Ascending aorta (tissue), 2 donors: ENCODE results near the gene CCNYL1. TPM values are rescaled to one million over a fixed set of nuclear protein-coding genes. Genes with fewer than 3 reads are reported as not detected.
A peak's percentile ranks its signal among the peaks of the same experiment; 100 is the strongest.

Experiments
- DNase-seq, 2 donors: peaks; one replicate each; pipeline ENCODE4 v3.0.0-alpha.2; 2019; ENCODE audit warnings: low spot score in 2 of 2
- H3K27ac ChIP-seq, 2 donors: fragments of 200-600 bp; sonication (generic); one replicate each; pipeline ENCODE4 v1.5.1; 2016 to 2017; ENCODE audit warnings: mild to moderate bottlenecking in 1 of 2
- H3K27me3 ChIP-seq: fragments of 200-600 bp; sonication (generic); one replicate; pipeline ENCODE4 v1.5.1; 2017
- H3K36me3 ChIP-seq, 2 donors: fragments of 200-600 bp; sonication (generic); one replicate each; pipeline ENCODE4 v1.5.1; 2016
- H3K4me1 ChIP-seq, 2 donors: fragments of 200-600 bp; sonication (generic); one replicate each; pipeline ENCODE4 v1.5.1; 2016 to 2017; ENCODE audit warnings: mild to moderate bottlenecking in 1 of 2
- H3K4me3 ChIP-seq, 2 donors: fragments of 200-600 bp; sonication (generic); one replicate each; pipeline ENCODE4 v1.5.1; 2016 to 2017; ENCODE audit warnings: mild to moderate bottlenecking in 1 of 2
- H3K9me3 ChIP-seq, 2 donors: fragments of 200-600 bp; sonication (generic); one replicate each; pipeline ENCODE4 v1.5.1; 2016
- CTCF ChIP-seq, 3 experiments: fragments of 200-600 bp in 2 of 3; fragments of 450-650 bp in 1 of 3; sonication (generic) in 2 of 3; IDR thresholded peaks; one replicate each; pipeline ENCODE4 v1.5.1; 2016 to 2019; ENCODE audit warnings: antibody characterized with exemption in 3 of 3, mild to moderate bottlenecking in 1 of 3, moderate library complexity in 1 of 3
- intact Hi-C: fragments of 100-400 bp; cut with DNase I; formaldehyde crosslinking; loops from one replicate; pipeline ENCODE4 v1.15.1; 2023
- total RNA-seq: library from RNA; depleted of rRNA; stranded (reverse); fragments of >200 nt; gene quantifications from one replicate; pipeline ENCODE4 v1.1.0, GENCODE V29; 2016

CCNYL1 gene
- total RNA-seq, 1 donor from 2014 or later, result 12.3 TPM

DNA sequence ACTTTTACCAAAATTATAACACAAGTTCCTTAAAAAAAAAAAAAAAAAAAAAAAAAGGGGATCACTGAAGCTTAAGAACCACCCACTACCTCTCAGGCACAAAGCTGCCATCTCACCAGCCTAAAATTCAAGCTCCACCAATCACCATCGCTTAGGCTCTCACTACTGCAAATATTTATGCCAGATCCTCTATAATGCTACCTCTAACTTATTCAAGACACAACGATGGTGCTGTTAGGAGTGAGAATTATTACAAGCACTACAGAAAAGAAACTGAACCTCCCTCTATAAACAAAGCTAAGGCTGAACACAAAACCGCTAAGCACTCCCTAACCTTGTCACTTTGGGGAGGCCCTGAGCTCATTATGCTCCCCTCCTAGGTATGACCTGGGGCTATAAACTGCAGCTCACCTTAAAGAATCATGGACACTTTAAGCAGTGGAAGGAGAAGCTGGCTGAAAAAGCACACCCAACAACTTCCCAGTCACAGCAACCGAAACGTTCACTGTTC lies 54.7 kb downstream of the CCNYL1 start:
- Histone ChIP-seq H3K27ac (no peak overlapping the region), H3K27me3 (no peaks in the 10 kb centered on the region), H3K4me3 (no peak overlapping the region), H3K4me1 (peaks cover 8 to 9% of the 10 kb centered on the region in 2 donors), H3K36me3 (peaks cover 0 to 5% of the 10 kb centered on the region in 2 donors), H3K9me3 (no peaks in the 10 kb centered on the region)
- no peak for DNase-seq
- intact Hi-C loops, result loop anchor here (5.0 kb wide), 2 partner anchors 276 to 486 kb away; no protein-coding TSS in a partner anchor
- no peak for TF ChIP-seq CTCF (IDR thresholded peaks at IDR 0.05)

DNA sequence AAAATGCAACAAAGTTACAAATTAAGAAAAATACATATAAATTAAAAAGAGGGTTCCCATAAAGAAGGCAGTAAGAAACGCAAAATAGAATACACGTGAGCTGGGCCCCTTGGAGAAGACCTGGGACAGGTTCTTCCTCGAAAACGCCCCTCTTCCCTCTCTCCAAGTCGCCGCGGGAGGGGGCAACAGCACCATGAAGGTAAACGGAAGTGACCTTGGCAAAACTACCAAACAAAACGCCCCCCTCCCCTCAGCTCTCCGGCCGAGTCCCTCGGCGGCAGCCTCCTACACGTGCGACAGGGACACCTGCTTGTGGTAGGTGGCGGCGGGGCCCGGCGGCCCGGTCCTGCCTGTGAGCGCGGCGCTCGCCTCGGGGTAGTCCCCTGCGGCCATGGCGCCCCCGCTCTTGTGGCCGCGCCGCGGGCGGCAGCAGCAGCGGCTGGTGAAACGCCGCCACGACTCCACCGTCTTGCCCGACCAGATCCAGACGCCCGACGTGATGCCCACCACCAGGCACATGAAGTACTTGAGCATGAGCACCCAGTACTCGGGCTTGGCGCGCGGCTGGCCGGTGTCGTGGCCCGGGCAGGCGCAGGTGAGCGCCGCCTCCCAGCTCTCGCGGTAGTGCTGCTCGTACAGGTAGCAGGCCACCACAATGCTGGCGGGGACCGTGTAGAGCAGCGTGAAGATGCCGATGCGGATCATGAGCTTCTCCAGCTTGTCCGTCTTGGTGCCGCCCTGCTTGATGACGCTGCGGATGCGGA lies 55.4 kb downstream of the CCNYL1 start:
- Histone ChIP-seq H3K4me1 (peaks cover 8 to 9% of the 10 kb centered on the region in 2 donors), H3K27ac (no peak overlapping the region), H3K4me3 (peak overlapping the region in 1 of 2 donors; percentile 83), H3K36me3 (peaks cover 0 to 5% of the 10 kb centered on the region in 2 donors), H3K9me3 (no peaks in the 10 kb centered on the region), H3K27me3 (no peaks in the 10 kb centered on the region)
- intact Hi-C loops, result loop anchor here (5.0 kb wide), 2 partner anchors 275 to 485 kb away; no protein-coding TSS in a partner anchor
- TF ChIP-seq CTCF (IDR thresholded peaks at IDR 0.05), result no peak
- DNase-seq, result no peak

GRCh38 chr2:207767461-207768167 lies 56.2 kb downstream of the CCNYL1 start:
- peaks cover 0 to 5% of the 10 kb centered on the region in 2 donors for H3K36me3 ChIP-seq
- peak in 2 of 3 experiments; percentile 13 to 23 for TF ChIP-seq CTCF (IDR thresholded peaks at IDR 0.05)
- intact Hi-C loops, result loop anchor here (5.0 kb wide), 2 partner anchors 275 to 485 kb away; no protein-coding TSS in a partner anchor
- peak overlapping the region in 1 of 2 donors; percentile 65 for H3K27ac ChIP-seq
- peak overlapping the region; percentile 75 to 83 for H3K4me3 ChIP-seq
- H3K4me1 ChIP-seq, result peaks cover 8 to 9% of the 10 kb centered on the region in 2 donors
- no peaks in the 10 kb centered on the region for H3K27me3 ChIP-seq
- no peaks in the 10 kb centered on the region for H3K9me3 ChIP-seq
- no peak for DNase-seq

- H3K36me3 ChIP-seq, result peaks cover 0 to 5% of the 10 kb centered on the region in 2 donors
- DNase-seq, result peak in 1 of 2 donors; percentile 68
- no peaks in the 10 kb centered on the region for H3K27me3 ChIP-seq
- H3K4me1 ChIP-seq, result peaks cover 8 to 9% of the 10 kb centered on the region in 2 donors
- peak overlapping the region; percentile 75 to 83 for H3K4me3 ChIP-seq
- peak overlapping the region; percentile 61 to 65 for H3K27ac ChIP-seq
- no peak for TF ChIP-seq CTCF (IDR thresholded peaks at IDR 0.05)
- H3K9me3 ChIP-seq, result no peaks in the 10 kb centered on the region
- intact Hi-C loops, result loop anchor here (5.0 kb wide), 2 partner anchors 274 to 484 kb away; no protein-coding TSS in a partner anchor
These were observed 56.9 kb downstream of the CCNYL1 start for GRCh38 chr2:207768168-207768865.
